HFF-Myc (cell line): ENCODE measurements around the gene MAGEA6.
"Not testable (repeated sequence)": the region's sequence is repeated elsewhere in the genome, so short reads cannot be mapped to it uniquely, and the experiment has no call there.

Source experiments
- DNase-seq: peaks from one replicate; pipeline ENCODE4 v3.0.0-alpha.2; 2011; ENCODE audit warnings: low read depth; ENCODE audit errors: extremely low read depth
- H3K4me3 ChIP-seq: replicated peaks from 2 replicates; pipeline ENCODE4 v1.5.1; 2011; ENCODE audit warnings: low read depth, mild to moderate bottlenecking, control low read depth, low read length
- CTCF ChIP-seq: IDR thresholded peaks from 2 replicates; pipeline ENCODE4 v1.5.1; 2012; ENCODE audit warnings: mild to moderate bottlenecking, low read depth, low read length, control low read depth; ENCODE audit errors: missing control alignments

MAGEA6 gene

GRCh38 chrX:152735860-152736511, 33.5 kb downstream of the MAGEA6 start:
- DNase-seq = no peak
- TF ChIP-seq CTCF = no peak

GRCh38 chrX:152735101-152735500, 34.4 kb downstream of the MAGEA6 start:
- no peak for TF ChIP-seq CTCF
- no peak for DNase-seq
- H3K4me3 ChIP-seq = no peak overlapping the region

More at GRCh38 chrX:152735860-152736511, 33.5 kb downstream of the MAGEA6 start:
- no peak overlapping the region for H3K4me3 ChIP-seq

GRCh38 chrX:152734143-152734858, 35.2 kb downstream of the MAGEA6 start:
- not testable (repeated sequence) for H3K4me3 ChIP-seq

GRCh38 chrX:152733261-152733975, 36.1 kb downstream of the MAGEA6 start, which contains the start of the genes CSAG1 and MAGEA12:
CSAG1 (minus strand) TSS chrX:152733721; CDS start chrX:152732460, 1,261 bp downstream.
MAGEA12 (plus strand) TSS chrX:152733757; CDS start chrX:152736162, 2,405 bp downstream.
- TF ChIP-seq CTCF = no peak
- no peak within 1 kb of the TSS for H3K4me3 ChIP-seq
- no peak for DNase-seq

More at GRCh38 chrX:152734143-152734858, 35.2 kb downstream of the MAGEA6 start:
- not testable (repeated sequence) for DNase-seq

- no peak for TF ChIP-seq CTCF
- no peak for DNase-seq
- no peak overlapping the region for H3K4me3 ChIP-seq
Observed at GRCh38 chrX:152725409-152725808, 44.1 kb downstream of the MAGEA6 start.
